Panc1 (cell line): ENCODE measurements around the gene MED13L.

Source experiments
- POLR2AphosphoS5 ChIP-seq: IDR thresholded peaks from 2 replicates; pipeline ENCODE4 v1.6.1; 2012; ENCODE audit warnings: mild to moderate bottlenecking, low read depth, low read length, moderate library complexity
- TCF7L2 ChIP-seq: IDR thresholded peaks from 2 replicates; pipeline ENCODE4 v1.6.1; 2011; ENCODE audit warnings: mild to moderate bottlenecking, low read depth, low read length, inconsistent platforms
- TF ChIP-seq, protein P1 (sequence below): fragments of 450-650 bp; IDR thresholded peaks from 2 replicates; pipeline ENCODE4 v1.5.1; 2017; ENCODE audit warnings: mild to moderate bottlenecking

DNA sequence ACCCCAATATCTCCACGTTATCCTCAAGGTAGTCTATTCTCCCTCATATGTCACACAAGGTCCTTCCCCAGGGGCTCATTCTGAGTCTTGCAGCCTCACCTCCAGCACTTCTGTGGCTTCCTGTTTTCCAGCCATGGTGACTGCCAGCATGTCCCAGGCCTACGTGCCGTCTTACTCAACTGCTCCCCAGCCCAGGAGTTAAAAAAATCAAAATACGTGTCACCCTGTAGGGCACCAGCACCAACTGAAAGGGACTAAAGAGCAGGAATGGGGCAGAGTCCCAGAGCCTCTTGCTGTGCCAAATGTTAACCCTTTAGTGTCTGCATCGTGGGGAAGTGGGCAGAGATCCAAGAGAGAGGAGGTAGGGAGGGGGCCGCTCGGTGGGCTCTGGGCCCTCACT, 37.0 kb upstream of the MED13L start:
- no peak for TF ChIP-seq POLR2AphosphoS5
- TF ChIP-seq, protein P1, sequence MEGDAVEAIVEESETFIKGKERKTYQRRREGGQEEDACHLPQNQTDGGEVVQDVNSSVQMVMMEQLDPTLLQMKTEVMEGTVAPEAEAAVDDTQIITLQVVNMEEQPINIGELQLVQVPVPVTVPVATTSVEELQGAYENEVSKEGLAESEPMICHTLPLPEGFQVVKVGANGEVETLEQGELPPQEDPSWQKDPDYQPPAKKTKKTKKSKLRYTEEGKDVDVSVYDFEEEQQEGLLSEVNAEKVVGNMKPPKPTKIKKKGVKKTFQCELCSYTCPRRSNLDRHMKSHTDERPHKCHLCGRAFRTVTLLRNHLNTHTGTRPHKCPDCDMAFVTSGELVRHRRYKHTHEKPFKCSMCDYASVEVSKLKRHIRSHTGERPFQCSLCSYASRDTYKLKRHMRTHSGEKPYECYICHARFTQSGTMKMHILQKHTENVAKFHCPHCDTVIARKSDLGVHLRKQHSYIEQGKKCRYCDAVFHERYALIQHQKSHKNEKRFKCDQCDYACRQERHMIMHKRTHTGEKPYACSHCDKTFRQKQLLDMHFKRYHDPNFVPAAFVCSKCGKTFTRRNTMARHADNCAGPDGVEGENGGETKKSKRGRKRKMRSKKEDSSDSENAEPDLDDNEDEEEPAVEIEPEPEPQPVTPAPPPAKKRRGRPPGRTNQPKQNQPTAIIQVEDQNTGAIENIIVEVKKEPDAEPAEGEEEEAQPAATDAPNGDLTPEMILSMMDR: no peak
- TF ChIP-seq TCF7L2: no peak
